Measurements from ENCODE around the gene CNOT6.

- TF ChIP-seq, protein P1, sequence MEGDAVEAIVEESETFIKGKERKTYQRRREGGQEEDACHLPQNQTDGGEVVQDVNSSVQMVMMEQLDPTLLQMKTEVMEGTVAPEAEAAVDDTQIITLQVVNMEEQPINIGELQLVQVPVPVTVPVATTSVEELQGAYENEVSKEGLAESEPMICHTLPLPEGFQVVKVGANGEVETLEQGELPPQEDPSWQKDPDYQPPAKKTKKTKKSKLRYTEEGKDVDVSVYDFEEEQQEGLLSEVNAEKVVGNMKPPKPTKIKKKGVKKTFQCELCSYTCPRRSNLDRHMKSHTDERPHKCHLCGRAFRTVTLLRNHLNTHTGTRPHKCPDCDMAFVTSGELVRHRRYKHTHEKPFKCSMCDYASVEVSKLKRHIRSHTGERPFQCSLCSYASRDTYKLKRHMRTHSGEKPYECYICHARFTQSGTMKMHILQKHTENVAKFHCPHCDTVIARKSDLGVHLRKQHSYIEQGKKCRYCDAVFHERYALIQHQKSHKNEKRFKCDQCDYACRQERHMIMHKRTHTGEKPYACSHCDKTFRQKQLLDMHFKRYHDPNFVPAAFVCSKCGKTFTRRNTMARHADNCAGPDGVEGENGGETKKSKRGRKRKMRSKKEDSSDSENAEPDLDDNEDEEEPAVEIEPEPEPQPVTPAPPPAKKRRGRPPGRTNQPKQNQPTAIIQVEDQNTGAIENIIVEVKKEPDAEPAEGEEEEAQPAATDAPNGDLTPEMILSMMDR (IDR thresholded peaks at IDR 0.05): no peak
- no peak for TF ChIP-seq POLR2AphosphoS5 (IDR thresholded peaks at IDR 0.05)
- TF ChIP-seq POLR2A (IDR thresholded peaks at IDR 0.05): no peak
Measured at GRCh38 chr5:180609386-180609785, 115.2 kb downstream of the CNOT6 start.
